ENCODE measurements around the gene SFTA2.
"Not testable (repeated sequence)": the region's sequence is repeated elsewhere in the genome, so short reads cannot be mapped to it uniquely, and the experiment has no call there.

SFTA2 gene

GRCh38 chr6:30931969-30932645 lies at the start of gene SFTA2:
SFTA2 (minus strand) TSS chr6:30932170; CDS start chr6:30932096, 74 bp downstream.
- DNase-seq = no peak

- no peak for DNase-seq
These were observed 47.7 kb upstream of the SFTA2 start for GRCh38 chr6:30979690-30980089.

GRCh38 chr6:30979141-30979540 lies 47.2 kb upstream of the SFTA2 start:
- DNase-seq = no peak

- no peak for DNase-seq
These were observed 42.7 kb upstream of the SFTA2 start for GRCh38 chr6:30974490-30975252.

GRCh38 chr6:30972816-30973215 lies 40.8 kb upstream of the SFTA2 start:
- no peak for DNase-seq

- DNase-seq = no peak
These were observed 39.0 kb upstream of the SFTA2 start for GRCh38 chr6:30970946-30971345.

- DNase-seq = not testable (repeated sequence)
These were observed 37.2 kb upstream of the SFTA2 start for GRCh38 chr6:30969171-30969570.

GRCh38 chr6:30966154-30966553 lies 34.2 kb upstream of the SFTA2 start:
- DNase-seq = no peak

- no peak for DNase-seq
These were observed 33.2 kb upstream of the SFTA2 start for GRCh38 chr6:30965140-30965601.

GRCh38 chr6:30964075-30964474 lies 32.1 kb upstream of the SFTA2 start:
- DNase-seq = no peak

- DNase-seq = no peak
These were observed 31.7 kb upstream of the SFTA2 start for GRCh38 chr6:30963641-30964040.

- no peak for DNase-seq
These were observed 30.7 kb upstream of the SFTA2 start for GRCh38 chr6:30962716-30963115.

- no peak for DNase-seq
These were observed 29.1 kb upstream of the SFTA2 start for GRCh38 chr6:30960907-30961673.

- no peak for DNase-seq
These were observed 25.7 kb upstream of the SFTA2 start for GRCh38 chr6:30957716-30958115.

GRCh38 chr6:30955367-30956042 lies 23.5 kb upstream of the SFTA2 start:
- DNase-seq = peak; percentile 75

- no peak for DNase-seq
These were observed 22.8 kb upstream of the SFTA2 start for GRCh38 chr6:30954631-30955366.

GRCh38 chr6:30951907-30952469 lies 20.0 kb upstream of the SFTA2 start:
- DNase-seq = no peak

GRCh38 chr6:30948811-30949210 lies 16.8 kb upstream of the SFTA2 start:
- no peak for DNase-seq

- no peak for DNase-seq
These were observed 15.3 kb upstream of the SFTA2 start for GRCh38 chr6:30947231-30947630.

GRCh38 chr6:30945281-30945680 lies 13.3 kb upstream of the SFTA2 start:
- DNase-seq = no peak

GRCh38 chr6:30944051-30944450 lies 12.1 kb upstream of the SFTA2 start:
- no peak for DNase-seq

Measured in activated T-cell treated with anti-CD3 and anti-CD28 coated beads, Interleukin-2, amount 50 U/mL, for 1 hour (primary cell).